Breast epithelium (tissue), 4 donors: ENCODE results near the gene THBS3. TPM values are rescaled to one million over a fixed set of nuclear protein-coding genes. Genes with fewer than 3 reads are reported as not detected.
A peak's percentile ranks its signal among the peaks of the same experiment; 100 is the strongest.

Experiments
- DNase-seq, 2 donors: peaks; one replicate each; pipeline ENCODE4 v3.0.0-alpha.2; 2019; ENCODE audit warnings: low spot score in 2 of 2
- H3K27ac ChIP-seq, 2 donors: fragments of 200-600 bp; sonication (generic) in 1 of 2; one replicate each; pipeline ENCODE4 v1.5.1; 2016 to 2019; ENCODE audit warnings: mild to moderate bottlenecking in 1 of 2
- H3K27me3 ChIP-seq, 2 donors: fragments of 200-600 bp; sonication (generic) in 1 of 2; one replicate each; pipeline versions ENCODE4 v1.5.1 to v1.6.0; 2017 to 2019; ENCODE audit warnings: control low read depth in 1 of 2, mild to moderate bottlenecking in 1 of 2
- H3K36me3 ChIP-seq: fragments of 200-600 bp; one replicate; pipeline ENCODE4 v1.5.1; 2019
- H3K4me1 ChIP-seq, 2 donors: fragments of 200-600 bp; sonication (generic); one replicate each; pipeline ENCODE4 v1.5.1; 2016 to 2019; ENCODE audit warnings: control low read depth in 1 of 2
- H3K4me3 ChIP-seq, 3 donors: fragments of 200-600 bp; sonication (generic); 1 replicate in 2 of 3; 2 replicates in 1 of 3; pipeline ENCODE4 v1.5.1; 2016 to 2019; ENCODE audit warnings: mild to moderate bottlenecking in 3 of 3, moderate library complexity in 2 of 3
- H3K9me3 ChIP-seq, 2 donors: fragments of 200-600 bp; sonication (generic) in 1 of 2; one replicate each; pipeline ENCODE4 v1.5.1; 2016 to 2019; ENCODE audit warnings: control low read depth in 1 of 2
- CTCF ChIP-seq, 3 donors: fragments of 450-650 bp; IDR thresholded peaks; one replicate each; pipeline ENCODE4 v1.5.1; 2016 to 2017; ENCODE audit warnings: antibody characterized with exemption in 3 of 3, mild to moderate bottlenecking in 3 of 3, moderate library complexity in 3 of 3
- POLR2A ChIP-seq: fragments of 450-650 bp; IDR thresholded peaks from one replicate; pipeline ENCODE4 v1.6.1; 2016; ENCODE audit warnings: antibody characterized with exemption, mild to moderate bottlenecking, moderate library complexity
- POLR2AphosphoS5 ChIP-seq, 3 donors: sonication (generic); formaldehyde crosslinking; IDR thresholded peaks; one replicate each; pipeline ENCODE4 v1.6.1; 2017; ENCODE audit warnings: antibody characterized with exemption in 3 of 3
- intact Hi-C: fragments of 100-400 bp; cut with DNase I; formaldehyde crosslinking; loops from one replicate; pipeline ENCODE4 v1.15.1; 2023; ENCODE audit warnings: low total_unique reads
- total RNA-seq, 3 donors: library from RNA; depleted of rRNA; stranded (reverse); fragments of >200 nt; gene quantifications; one replicate each; pipeline ENCODE4 v1.1.0, GENCODE V29; 2016

THBS3 gene
- total RNA-seq, 3 donors from 2014 or later = 17.3 to 27.5 (median 25.9) TPM

- TF ChIP-seq POLR2AphosphoS5 (IDR thresholded peaks at IDR 0.05) (no peak), POLR2A (no peak), CTCF (IDR thresholded peaks at IDR 0.05) (no peak)
- H3K27ac ChIP-seq = peak overlapping the region; percentile 96 to 98
- H3K4me3 ChIP-seq = peak overlapping the region; percentile 76 to 90 (median 82)
- peak in 1 of 2 donors; percentile 15 for DNase-seq
- peaks cover 3 to 10% of the 10 kb centered on the region in 2 donors for H3K4me1 ChIP-seq
- no peaks in the 10 kb centered on the region for H3K9me3 ChIP-seq
- H3K36me3 ChIP-seq = no peaks in the 10 kb centered on the region
- no peaks in the 10 kb centered on the region for H3K27me3 ChIP-seq
- intact Hi-C loops = no loop called here
Observed at GRCh38 chr1:155171836-155172731, 35.6 kb downstream of the THBS3 start.

- H3K4me3 ChIP-seq = no peak overlapping the region
- H3K36me3 ChIP-seq = no peaks in the 10 kb centered on the region
- H3K4me1 ChIP-seq = peaks cover 3% of the 10 kb centered on the region in 2 donors
- H3K27ac ChIP-seq = no peak overlapping the region
- no peak for TF ChIP-seq POLR2AphosphoS5 (IDR thresholded peaks at IDR 0.05)
- TF ChIP-seq CTCF (IDR thresholded peaks at IDR 0.05) = no peak
- TF ChIP-seq POLR2A = no peak
- intact Hi-C loops = no loop called here
- no peak for DNase-seq
- H3K9me3 ChIP-seq = no peaks in the 10 kb centered on the region
- H3K27me3 ChIP-seq = no peaks in the 10 kb centered on the region
Observed at GRCh38 chr1:155170806-155171205, 36.9 kb downstream of the THBS3 start.

GRCh38 chr1:155170101-155170785, 37.5 kb downstream of the THBS3 start:
- H3K4me1 ChIP-seq = peaks cover 3% of the 10 kb centered on the region in 2 donors
- TF ChIP-seq CTCF (IDR thresholded peaks at IDR 0.05) = no peak
- TF ChIP-seq POLR2AphosphoS5 (IDR thresholded peaks at IDR 0.05) = no peak
- no peak for TF ChIP-seq POLR2A
- no peaks in the 10 kb centered on the region for H3K9me3 ChIP-seq
- no peaks in the 10 kb centered on the region for H3K36me3 ChIP-seq
- no peaks in the 10 kb centered on the region for H3K27me3 ChIP-seq
- intact Hi-C loops = no loop called here
- no peak overlapping the region for H3K4me3 ChIP-seq
- no peak for DNase-seq
- no peak overlapping the region for H3K27ac ChIP-seq

- Histone ChIP-seq H3K4me1 (peaks cover 3% of the 10 kb centered on the region in 2 donors), H3K27ac (no peak overlapping the region), H3K27me3 (no peaks in the 10 kb centered on the region), H3K36me3 (no peaks in the 10 kb centered on the region), H3K4me3 (no peak overlapping the region), H3K9me3 (no peaks in the 10 kb centered on the region)
- no peak for TF ChIP-seq POLR2AphosphoS5 (IDR thresholded peaks at IDR 0.05)
- no peak for TF ChIP-seq CTCF (IDR thresholded peaks at IDR 0.05)
- TF ChIP-seq POLR2A = no peak
- intact Hi-C loops = loop anchor here (5.0 kb wide), 1 partner anchor 77 kb away; no protein-coding TSS in a partner anchor
- DNase-seq = no peak
Observed at GRCh38 chr1:155169541-155169940, 38.2 kb downstream of the THBS3 start.
